Activated CD8-positive, alpha-beta memory T cell treated with anti-CD3 and anti-CD28 coated beads, Interleukin-2, amount 50 U/mL, for 1 hour (primary cell): Measurements from ENCODE around the gene ZNF324.
"Not testable (repeated sequence)": the region's sequence is repeated elsewhere in the genome, so short reads cannot be mapped to it uniquely, and the experiment has no call there.

ENCODE experiments used
- DNase-seq: peaks from one replicate; pipeline ENCODE4 v3.0.0-alpha.2; 2020; ENCODE audit errors: extremely low read depth

Gene ZNF324

GRCh38 chr19:58466760-58467589 lies at the start of gene ZNF324:
Gene ZNF324 (plus strand): TSS chr19:58467080. CDS start chr19:58469186, 2,106 bp downstream.
- DNase-seq: peak; percentile 91

DNA sequence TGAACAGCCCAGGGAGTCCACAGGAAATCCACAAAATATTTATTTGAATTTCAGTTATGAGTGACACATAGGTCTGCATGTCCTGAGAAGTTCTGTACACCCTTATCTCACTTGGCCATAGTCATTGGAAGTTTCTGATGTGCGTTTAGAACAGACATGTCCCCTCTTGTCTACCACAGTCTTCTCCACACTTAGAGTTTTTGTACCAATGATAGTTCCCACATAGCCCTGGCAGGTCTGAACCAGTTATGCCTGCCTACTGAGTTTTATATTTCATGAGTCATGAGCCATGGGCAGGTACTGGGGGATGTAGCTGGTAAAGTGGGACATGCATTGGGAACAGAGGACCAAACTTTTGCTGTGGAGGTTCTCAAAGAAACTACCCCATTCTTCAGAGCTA lies 38.3 kb upstream of the ZNF324 start:
- DNase-seq: no peak

DNA sequence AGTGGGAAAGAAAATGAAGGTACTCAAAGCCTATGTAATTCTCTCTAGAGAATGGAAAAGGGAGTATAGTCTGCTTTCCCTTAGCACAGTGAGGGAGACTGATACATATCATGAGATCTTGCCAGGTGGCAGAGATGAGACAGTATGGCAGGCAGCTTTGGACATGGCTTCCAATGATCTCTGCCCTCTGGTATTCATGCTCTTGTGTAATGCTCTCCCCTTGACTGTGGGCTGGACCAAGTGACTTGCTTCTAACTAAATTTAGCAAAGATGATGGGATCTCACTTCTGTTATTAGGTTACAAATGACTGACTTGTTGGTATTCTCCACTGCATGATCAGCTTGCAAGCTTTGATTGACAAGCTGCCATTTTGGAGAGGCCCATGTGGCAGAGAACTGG lies 37.1 kb upstream of the ZNF324 start:
- no peak for DNase-seq

DNA sequence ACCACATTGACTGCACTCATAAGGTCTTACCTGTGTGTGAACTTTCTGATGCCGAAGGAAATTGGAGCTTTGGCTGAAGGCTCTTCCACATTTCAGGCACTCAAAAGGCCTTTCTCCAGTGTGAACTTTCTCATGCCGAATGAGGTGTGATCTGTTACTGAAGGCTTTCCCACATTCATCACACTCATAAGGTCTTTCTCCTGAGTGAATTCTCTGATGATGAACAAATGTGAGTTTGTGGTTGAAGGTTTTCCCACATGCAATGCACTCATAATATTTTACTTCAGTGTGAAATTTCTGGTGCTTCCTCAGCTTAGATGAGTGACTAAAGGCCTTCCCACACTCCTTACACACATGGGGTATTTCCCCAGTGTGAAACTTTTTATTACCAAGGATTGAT lies 32.7 kb upstream of the ZNF324 start:
- DNase-seq: no peak

DNA sequence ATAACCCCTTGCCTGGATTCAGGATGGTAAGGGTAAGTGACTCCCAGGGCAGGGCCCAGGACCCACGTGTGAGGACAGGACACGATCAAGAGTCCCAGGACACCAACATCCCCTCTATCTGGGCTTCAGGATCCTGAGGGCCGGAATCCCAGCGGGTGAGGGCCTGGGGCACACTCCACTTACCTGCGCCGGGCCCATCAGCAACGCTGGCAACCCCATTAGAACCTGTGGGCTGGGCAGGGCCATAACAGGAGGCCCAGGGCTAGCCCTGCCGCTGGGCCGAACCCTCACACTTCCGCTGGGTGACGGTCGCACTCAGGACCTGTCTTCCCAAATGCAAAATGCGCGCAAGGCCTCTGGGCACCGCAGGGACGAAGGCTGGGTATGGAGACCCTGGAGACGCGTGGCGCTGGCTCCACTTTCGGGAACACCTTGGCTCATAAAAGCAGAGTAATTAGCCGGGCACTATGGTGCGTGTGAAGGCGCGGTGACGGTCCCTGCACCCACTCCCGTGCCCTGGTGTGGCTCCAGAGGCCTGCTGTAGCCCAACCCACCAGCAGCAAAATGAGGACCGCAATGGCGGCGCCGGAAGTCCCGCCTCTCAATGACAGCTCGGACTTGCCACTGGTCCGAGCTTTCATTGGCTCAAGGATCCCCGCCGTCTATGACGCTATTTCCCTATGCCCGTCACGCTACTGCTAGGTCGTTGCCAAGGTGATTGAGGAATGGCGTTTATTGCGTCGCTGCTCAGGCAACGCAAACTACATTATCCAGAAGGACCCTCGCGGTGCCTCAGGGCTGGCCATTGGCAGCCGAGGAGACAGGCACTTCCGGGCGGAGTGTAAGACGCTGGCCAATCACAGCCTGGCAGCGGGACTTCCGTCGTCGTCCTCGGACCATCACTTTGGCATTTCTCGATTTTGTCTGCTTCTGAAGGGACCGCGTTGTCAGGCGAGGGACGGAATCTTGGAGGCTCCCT lies 27.0 kb upstream of the ZNF324 start, which contains the start of gene ZNF132:
TSS of gene ZNF132 (minus strand) at position 578 of the 979 bp plus-strand sequence. CDS start at position 246, 332 bp downstream.
- peak; percentile 92 for DNase-seq

DNA sequence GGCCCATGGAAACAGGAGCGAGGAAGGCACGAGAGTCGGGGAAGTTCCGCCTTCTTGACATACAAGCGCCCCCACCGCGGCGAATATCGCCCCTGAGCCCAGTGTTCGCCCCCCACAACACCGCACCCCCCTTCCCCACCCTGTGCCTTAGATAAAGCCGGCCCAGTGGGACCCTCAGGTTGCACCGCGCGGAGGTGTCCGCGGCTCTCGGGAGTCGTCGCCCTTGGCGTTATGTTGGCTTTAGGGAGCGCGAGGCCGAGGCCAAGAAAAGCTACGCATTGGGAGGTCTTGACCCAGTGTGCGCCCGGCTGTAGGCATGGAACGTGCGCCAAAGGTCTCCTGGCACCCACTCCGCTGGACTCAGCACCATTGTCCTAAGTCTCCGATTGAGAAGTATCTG lies 26.3 kb upstream of the ZNF324 start:
- no peak for DNase-seq

DNA sequence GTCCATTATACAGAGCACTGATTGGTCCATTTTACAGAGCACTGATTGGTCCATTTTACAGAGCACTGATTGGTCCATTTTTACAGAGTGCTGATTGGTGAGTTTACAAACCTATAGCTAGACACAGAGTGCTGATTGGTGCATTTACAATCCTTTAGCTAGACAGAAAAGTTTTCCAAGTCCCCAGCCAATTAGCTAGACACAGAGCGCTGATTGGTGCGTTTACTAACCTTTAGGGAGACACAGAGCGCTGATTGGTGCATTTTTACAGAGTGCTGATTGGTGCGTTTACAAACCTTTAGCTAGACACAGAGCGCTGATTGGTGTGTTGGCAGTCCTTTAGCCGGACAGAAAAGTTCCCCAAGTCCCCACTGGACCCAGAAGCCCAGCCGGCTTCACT lies 23.9 kb upstream of the ZNF324 start:
- DNase-seq: not testable (repeated sequence)

GRCh38 chr19:58448860-58449259 lies 18.0 kb upstream of the ZNF324 start:
- DNase-seq: not testable (repeated sequence)

GRCh38 chr19:58449980-58450379 lies 16.9 kb upstream of the ZNF324 start:
- not testable (repeated sequence) for DNase-seq

DNA sequence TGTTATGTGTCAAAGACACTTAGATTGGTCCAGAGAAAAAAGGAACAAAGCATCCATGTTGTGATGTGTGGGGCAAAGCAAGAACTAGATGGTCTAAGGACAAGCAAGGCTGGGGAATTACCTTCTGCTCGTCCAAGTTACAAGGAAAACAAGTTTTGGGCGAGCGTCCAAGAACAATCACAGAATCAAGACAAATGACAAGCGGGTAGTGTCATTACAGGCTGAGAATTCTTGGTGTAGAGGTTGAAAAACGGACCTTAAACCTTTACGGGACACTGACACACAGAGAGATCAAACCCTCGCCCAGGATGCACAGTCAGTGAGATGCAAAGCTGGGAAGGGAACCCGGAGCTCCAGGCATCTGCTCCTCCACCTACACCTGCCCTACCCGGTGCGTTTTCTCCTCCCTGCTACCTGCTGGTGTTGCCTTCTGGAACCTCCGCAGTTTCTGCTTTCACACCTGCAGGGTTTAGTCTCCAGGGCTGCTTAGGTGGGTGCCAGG lies 16.0 kb upstream of the ZNF324 start:
- DNase-seq: no peak

DNA sequence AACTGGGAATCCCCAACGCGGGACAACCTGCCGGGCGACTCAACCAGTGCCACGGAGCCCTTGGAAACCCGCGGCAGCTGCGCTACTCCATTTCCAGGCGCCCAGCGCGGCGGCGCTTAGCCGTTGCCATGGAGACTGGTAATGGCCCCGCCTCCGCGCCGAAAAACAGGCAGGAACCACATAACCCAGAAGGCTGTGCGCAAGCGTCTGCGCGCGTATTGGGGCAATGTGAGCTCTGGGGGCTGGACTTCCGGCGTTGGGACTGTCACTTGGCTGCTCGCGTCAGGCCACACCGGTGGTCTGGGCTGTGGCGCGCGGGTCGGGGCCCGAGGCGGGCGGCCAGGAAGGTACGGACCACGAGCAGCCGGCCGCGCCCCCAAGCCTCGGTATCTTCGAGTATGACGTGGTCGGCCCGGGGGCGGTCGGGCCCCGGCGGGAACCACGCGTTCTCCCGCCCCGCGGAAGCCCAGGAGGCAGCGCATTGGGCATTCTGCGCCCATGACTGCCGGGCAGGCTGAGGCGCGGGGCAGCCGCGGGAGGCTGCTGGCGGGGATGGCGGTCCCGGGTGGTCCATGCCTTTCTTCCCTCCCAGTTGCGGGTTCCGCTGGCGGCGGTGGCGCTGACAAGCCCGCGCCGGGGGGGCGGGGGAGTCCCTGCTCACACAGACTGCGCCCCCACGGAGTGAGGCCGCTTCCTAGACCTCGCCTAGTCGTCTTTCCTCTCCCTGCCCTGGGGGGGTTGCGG lies 15.3 kb upstream of the ZNF324 start, which contains the start of gene ZNF324B:
TSS of gene ZNF324B (plus strand) at position 265 of the 744 bp plus-strand sequence. CDS start 2,080 bp downstream, outside the sequence.
- DNase-seq: peak; percentile 94

- no peak for DNase-seq
Measured at GRCh38 chr19:58453743-58454142, 13.1 kb upstream of the ZNF324 start.

- DNase-seq: no peak
Measured at GRCh38 chr19:58455306-58455705, 11.6 kb upstream of the ZNF324 start.

- DNase-seq: no peak
Measured at GRCh38 chr19:58456111-58456510, 10.8 kb upstream of the ZNF324 start.

DNA sequence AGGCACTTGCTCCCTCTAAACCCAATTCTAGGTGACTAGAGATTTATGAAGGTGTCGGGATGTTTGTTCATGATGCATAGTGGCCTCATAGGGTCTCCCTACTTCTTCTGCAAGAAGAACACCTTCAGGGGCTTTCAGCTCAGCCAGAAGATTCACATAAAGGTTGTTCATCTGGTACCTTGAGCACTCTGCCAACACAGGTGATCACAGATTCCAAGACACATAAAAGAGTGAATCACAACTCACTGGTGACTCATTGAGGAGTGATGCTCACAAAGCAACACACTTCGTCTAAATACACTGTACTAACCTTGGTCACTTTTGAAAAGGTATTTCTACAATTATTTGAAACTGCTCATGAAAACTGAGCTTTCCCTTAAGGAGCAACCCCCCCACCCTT lies 6.8 kb upstream of the ZNF324 start:
- DNase-seq: no peak

- DNase-seq: no peak
Measured at GRCh38 chr19:58466089-58466759, 656 bp upstream of the ZNF324 start.

DNA sequence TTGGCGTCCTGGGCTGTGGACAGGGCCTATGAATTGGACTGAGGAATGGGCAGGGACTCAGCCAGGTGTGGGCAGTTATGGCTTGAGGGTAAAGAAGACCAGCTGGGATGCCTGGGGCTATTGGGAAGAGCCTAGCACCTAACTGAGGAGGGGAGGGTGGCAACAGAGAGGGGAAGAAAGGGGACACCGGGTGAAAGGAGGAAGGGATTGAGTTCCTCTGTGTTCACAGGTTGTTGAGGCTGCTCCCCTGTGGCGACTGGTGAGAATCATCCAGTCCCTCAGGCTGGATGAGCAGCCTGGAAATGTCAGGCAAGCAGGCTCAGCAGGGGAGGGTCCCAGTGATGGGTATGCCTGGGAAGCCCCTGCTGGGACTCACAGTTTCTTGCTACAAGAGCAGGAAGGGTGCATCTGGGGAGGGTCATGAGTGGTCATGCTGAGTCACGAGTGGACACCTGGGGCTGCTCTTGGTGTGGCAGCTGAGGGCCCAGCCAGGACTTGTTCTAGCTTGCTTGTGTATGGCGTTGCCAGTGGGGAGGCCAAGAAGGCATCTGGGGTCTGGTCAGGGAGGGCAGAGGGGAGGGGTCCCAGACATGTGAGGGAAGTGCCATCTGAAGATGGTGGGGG lies 1.4 kb downstream of the ZNF324 start:
- DNase-seq: no peak

DNA sequence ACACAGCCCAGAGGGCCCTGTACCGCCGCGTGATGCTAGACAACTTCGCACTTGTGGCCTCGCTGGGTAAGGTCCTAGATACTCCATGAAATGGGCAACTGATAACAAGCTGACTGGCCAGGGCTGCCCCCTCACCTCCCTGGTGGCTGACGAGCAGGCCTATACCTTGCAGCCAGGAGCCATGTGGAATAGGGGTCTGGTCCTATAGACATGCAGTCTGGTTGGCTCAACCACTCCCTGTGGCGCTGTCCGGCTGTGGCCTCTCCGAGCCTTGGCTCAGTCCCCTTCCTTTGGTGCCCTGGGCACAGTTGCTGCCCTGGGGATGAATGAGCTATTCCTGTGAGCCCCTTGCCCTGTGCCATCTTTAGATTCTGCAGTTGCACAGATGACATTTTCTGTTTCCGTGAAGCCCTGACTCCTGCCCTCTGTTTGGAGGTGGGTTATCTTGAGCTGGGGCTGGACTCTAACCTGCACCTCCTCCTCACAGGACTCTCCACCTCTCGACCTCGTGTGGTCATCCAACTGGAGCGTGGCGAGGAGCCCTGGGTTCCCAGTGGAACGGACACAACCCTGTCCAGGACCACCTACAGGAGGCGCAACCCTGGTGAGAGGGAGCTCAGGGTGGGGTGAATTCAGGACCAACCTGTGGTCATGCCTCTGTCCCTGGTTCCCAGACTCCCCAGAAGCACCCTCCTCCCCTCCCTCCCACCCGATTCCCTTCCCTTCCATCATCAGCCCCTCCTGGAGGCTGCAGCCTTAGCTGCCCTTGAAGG lies 2.5 kb downstream of the ZNF324 start:
- no peak for DNase-seq

DNA sequence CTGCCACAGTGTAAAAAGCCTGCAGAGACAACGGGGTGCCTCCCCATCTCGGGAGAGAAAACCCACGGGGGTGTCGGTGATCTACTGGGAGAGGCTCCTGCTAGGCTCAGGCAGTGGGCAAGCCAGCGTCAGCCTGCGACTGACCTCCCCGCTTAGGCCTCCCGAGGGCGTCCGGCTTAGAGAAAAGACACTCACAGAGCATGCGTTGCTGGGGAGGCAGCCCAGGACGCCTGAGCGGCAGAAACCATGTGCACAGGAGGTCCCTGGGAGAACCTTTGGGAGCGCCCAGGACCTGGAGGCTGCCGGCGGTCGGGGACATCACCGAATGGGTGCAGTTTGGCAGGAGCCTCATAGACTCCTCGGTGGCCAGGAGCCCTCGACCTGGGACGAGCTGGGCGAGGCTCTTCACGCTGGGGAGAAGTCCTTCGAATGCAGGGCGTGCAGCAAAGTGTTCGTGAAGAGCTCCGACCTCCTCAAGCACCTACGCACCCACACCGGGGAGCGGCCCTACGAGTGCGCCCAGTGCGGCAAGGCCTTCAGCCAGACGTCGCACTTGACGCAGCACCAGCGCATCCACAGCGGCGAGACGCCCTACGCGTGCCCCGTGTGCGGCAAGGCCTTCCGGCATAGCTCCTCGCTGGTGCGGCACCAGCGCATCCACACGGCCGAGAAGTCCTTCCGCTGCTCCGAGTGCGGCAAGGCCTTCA lies 4.1 kb downstream of the ZNF324 start:
- DNase-seq: not testable (repeated sequence)
